Stimulated activated CD4-positive, alpha-beta T cell treated with anti-CD3 and anti-CD28 coated beads, Interleukin-1b, Interleukin-23, amount 100 ng/mL, for 48 hours (primary cell): Measurements from ENCODE around the gene BACH1.
"Not testable (repeated sequence)": the region's sequence is repeated elsewhere in the genome, so short reads cannot be mapped to it uniquely, and the experiment has no call there.

Experiments used
- DNase-seq: peaks from one replicate; pipeline ENCODE4 v3.0.0-alpha.2; 2020

BACH1 gene

DNA sequence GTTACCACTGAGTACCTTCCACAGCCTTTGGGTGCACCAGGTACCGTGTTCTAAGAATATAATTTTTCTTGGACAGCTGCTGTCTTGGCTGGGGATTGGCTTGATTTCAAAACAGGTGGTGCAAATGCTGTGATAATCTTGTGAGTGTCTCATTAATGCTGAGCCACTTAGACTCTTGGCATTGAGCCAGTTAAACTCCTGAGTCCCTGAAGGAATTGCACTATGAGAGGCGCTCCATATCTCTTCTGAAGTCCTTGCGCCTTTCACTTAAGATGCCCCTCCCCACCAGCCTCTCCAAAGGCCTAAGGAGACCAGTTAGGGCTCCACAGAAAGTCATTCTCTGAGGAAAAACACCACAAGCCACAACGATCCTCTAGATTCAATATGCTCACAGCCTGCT lies 51.0 kb downstream of the BACH1 start:
- no peak for DNase-seq

DNA sequence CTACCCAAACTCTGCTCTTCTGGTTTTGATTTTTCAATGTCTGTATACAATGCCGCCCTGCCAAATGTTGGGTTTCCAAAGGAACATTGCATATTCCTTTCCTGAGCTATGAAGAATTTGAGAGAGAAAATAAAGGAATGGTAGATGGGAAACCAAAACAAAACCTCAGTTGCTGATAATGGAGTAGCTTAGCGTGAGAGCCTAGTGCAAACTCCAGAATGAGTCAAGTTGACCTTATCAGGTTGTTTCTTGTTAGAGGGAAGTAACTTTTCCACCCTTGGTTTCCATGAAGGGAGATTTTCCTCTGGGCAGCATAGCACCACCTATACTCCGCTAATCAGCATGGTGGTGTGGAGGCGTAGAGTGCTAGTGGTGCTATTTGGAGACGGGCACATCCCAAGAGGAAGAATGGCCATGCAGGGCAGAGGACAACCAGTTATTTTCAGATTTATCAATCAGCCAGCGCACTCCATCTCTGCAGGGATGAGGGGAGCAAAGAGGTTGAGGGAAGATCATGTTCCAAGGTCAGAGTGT lies 51.6 kb downstream of the BACH1 start:
- DNase-seq: no peak

DNA sequence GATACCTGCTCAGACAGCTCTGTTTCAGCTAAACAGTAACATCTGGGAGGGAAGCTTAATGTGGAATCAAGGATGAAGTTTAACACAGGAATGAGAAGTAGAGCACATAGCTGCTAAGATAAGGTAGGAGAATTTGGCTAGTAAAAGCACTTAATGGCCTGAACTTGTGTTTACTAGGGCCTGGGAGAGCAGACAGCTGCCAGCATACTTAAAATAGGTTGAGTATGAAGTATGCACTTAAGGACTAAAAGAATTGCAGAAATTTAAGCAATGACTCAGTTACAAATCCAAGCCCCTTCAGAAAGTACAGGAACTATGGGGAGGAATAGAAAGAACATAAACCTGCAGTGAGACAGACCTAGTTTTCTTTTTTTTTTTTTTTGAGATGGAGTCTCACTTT lies 53.0 kb downstream of the BACH1 start:
- no peak for DNase-seq

DNA sequence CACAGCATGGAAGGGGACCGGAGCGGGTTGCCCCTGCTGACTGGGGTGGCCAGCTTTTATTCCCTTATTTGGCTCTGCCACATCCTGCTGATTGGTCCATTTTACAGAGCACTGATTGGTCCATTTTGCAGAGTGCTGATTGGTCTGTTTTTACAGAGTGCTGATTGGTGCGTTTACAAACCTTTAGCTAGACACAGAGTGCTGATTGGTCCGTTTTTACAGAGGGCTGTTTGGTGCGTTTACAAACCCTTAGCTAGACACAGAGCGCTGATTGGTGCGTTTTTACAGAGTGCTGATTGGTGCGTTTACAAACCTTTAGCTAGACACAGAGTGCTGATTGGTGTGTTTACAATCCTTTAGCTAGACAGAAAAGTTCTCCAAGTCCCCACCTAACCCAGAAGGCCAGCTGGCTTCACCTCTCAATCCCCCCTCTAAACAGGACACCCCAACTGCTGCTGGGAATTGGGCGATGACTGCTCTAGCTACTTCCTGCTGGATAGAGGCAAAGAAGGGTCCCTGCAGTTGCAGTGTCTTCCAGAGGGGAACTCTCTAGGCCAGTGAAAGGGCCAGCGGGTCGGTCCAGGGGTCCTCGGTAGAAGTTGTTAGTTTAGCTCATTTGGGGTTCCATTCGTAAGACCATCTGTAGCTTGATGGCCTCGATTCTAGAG lies 56.5 kb downstream of the BACH1 start:
- not testable (repeated sequence) for DNase-seq

DNA sequence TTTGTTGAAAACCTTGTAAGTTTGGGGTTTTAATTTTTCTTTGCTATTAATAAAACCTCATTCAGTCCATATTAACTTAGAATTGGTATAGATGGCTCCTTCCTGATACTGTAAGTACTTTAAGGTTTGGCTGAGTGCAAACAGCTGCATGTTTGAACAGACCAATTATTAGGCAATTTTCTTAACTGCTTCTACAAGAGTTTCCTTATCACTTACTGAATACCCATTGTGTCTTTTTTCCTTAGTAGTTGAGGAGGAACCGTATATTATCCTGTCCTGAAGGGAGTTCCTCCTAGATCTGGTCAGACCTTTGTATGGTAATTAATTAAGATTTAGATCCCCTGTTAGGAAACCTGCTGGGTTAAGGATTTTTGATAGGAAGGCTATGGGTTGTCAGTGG lies 57.6 kb downstream of the BACH1 start:
- not testable (repeated sequence) for DNase-seq

DNA sequence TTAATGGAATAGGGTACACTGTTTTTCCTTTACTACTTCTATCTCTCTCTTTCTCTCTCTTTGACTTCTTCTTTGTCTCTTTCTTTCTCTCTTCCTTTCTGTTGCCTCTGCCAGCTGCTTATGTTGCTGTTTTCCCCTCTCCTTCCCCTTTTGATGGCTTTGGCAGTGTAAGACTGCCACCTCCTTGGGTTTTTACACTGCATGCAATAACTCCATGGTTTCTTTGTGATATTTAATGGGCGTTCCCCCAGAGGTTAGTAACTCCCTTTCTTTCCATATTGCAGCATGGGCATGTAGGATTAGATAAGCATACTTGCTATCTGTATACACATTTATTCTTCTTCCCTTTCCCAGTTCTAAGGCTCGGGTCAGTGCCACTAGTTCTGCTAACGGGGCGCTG lies 58.1 kb downstream of the BACH1 start:
- not testable (repeated sequence) for DNase-seq

DNA sequence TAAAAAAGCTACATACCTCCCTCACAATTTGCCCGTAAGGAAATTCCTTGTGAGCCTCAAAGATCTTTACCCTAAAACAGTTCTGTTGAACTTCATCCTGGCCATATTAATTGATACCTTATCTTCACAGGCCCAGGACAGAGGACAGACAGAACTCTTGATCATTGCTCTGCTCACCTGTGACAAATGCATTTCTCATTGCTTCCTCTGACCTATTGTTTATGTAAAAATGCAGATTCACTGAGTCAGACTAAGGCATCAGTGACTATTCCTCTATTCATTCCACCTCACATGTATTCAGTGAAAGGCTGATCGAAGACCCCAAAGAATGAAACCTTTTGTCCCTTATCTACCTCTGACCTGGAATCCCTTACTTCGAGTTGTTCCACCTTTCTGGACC lies 61.0 kb downstream of the BACH1 start:
- DNase-seq: no peak

DNA sequence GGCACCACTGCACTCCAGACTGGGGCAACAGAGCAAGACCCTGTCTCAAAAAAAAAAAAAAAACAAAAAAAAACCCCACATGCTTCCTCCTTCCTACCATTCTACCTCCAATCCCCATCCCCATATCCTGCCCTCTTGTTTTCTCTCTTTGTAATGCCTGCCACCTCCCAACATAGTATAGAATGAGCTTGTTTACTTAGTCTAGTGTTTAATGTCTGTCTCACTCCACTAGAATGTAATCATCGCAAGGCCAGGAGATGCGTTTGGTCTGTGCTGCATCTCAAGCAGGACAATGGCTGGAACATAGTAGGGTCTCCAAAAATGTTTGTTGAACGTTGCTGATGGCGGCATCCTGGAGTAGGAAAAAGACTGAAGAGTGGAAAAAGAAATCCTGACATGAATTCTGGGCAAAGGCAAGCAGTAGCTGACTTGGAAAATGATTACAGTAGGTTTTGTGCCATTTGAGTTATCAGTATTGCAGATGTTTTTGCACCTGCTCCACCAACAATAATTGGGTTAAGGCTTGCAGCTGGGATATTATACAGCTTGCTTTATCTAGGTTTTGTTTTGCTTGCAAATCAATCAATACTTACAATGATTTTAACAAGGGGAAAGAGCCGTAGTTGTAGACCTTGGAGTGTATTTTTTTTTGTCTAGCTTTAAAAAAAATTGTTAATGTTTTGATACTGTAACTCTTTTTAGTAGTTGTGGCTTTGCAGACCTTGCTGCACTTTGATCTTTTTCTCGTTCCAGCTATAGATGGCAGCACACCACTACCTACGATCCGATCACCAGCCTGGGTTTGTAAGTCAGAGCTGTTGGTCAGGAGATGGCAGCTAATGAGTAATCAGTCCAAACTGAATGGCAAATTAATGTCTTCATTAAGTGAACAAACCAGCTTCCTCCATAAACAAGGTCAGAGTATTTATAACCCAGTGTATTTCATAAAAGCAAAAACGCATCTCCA lies 62.4 kb downstream of the BACH1 start:
- no peak for DNase-seq

DNA sequence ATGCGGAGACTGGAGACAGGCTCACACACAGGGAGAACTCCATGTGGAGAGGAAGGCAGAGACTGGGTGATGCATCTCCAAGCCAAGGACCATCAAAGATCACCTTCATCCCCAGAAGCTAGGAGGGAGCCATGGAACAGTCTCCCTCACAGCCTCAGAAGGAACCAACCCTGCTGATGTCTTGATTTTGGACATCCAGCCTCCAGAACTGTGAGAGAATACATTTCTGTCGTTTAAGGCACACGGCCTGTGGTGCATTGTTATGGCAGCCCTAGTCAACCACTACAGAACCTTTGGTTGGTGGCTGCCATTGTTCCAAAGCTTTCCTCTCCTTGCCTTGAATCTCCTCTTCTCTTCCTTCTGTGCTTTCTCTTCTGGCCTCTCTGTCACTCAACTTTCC lies 64.0 kb downstream of the BACH1 start:
- DNase-seq: no peak

DNA sequence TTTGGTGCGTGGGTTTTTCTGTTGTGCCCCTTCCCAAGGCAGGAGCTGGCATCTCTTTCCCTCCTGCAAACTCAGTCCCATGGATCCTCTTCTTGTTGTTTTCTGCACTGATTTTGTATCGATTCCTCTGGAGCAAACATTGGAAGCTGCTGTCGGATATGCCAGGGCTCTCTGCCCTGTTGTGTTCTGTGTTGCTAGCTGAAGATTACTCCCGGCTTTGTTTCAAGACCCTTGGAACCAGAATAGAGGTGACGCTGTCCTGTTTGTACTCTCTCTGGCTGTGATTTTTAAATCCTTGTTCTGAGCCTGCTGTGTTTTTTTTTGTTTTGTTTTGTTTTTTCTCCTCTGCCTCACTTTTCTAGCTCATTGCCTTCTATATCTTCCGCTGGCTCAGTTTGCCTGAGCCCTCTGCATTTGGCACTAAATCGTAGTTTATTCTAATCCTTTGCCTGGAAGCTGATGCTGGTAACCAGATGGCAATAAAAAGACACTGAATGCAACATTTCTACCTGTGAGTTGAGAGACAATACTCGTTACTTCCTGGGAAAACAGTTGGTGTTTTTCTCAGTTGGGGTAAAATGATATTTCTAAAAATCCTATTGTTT lies 67.0 kb downstream of the BACH1 start:
- no peak for DNase-seq

DNA sequence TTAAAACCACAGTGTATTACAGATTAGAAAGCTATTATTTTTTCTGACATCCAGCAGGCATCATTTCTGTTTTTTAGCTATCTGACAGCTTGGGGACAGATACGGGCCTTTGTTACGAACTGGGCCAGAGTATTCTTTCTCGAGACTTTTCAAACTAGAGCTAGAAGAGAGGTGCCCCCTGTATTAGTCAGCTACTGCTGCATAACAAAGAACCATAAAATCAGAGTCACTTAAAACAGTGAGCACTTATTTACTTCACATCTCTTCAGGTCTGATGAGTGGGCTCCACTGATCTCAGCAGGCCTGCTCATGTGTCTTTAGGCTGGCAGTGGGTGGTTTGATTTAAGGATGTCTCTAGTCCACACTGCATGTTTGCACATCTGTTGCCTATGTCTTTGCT lies 67.8 kb downstream of the BACH1 start:
- DNase-seq: no peak

DNA sequence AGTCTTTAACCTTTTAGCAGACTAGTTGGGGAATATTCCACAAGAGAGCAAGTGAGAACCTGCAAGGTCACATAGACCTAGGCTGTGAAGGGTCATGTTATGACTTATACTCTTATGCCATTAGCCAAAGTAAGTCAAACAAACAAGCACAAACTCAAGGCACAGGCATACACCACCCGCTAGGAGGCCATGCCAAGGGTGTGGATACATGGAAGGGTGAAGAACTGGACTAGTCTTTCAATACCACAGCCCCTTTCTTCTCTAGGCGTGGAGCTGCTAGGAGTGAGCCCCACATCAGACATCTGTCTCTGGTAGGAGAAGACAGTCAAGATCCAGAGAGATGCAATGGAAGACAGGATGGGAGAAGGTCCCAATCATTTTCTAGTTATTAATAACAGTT lies 68.6 kb downstream of the BACH1 start:
- DNase-seq: no peak

DNA sequence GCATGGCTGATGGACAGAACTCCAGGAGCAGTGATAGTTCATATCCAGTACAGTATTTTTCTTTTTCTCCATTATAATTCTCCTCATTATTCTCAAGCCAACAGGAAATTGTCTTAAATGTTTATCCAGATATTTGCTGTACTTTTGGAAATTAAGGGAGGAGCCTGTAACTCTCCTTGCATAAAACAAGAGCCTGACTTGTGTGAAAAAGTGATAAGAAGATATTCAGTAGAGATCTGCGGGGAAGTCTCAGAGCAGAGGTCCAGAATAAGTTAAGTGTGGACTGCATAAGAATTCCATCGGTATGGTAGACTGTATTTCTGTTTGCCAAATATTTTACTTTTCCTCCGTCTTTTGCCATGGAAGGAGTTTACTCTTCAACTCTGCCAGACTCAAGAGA lies 70.2 kb downstream of the BACH1 start:
- no peak for DNase-seq

DNA sequence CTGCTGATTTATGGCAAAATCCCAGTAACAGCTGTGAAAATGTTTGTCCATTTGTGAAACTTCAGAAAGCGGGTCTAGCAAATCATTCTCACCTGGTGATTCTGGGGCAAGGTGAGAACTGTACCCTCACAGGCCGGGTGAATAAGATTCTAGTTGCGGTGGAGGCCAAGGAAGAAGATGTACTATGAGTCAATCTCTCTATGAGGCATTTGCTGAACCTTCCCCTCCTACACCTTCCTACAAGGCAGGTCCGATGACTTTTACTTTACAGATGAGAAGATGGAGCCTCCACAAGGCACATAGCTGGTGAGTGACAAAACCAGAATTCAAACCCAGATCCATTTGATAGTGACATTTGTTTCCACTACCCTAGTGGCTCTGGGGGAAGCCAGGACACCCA lies 72.7 kb downstream of the BACH1 start:
- DNase-seq: peak; percentile 36

DNA sequence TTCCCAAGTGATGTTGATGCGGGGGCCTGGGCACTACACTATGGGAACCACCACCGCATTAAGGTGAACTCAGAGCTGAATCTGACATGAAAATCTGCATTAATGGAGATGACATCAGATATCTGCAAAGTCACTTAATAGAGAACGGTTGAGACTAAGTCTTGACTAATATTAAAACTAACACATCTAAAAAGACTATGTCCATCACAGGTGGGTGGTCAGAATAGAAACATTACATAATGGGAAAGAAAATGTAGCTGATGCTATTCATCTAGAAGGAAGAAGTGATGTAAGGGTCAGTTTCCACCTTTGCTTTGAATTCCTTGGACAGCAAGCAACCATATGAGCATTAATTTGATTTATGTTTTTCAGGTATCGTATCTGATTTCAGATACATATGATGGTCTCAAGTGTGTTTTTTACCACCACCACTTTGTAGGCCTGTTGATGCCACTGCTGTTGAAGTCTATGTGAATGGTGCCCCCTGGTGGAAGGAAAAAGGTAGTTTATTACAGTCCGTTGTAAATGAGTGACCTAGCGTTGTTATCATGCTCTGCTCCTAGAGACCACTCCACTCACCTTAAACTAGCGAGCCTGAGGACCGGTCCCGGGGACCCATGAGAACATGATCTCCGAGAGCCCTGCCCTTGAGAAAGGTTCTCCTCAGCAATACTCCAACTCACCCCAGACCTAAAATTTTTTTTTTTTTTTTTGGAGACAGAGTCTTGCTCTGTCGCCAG lies 73.5 kb downstream of the BACH1 start:
- peak; percentile 42 for DNase-seq

DNA sequence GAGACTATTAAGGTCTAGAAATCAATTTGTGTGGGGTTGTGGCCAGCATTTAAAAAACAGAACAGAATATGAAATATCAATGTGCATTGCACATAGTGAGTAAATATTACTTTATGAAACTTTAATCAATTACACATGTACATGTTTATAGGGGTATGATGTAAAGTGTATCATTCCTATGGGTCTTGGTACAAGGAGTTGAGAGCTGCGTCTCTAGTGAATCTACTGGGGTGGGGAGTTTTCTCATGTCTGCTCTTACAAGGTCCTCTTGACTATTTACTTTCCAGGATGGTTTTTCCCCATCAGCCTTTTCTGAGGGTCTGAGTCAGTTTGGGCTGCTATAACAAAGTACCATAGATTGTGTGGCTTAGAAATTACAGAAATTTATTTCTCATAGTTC lies 75.8 kb downstream of the BACH1 start:
- no peak for DNase-seq

DNA sequence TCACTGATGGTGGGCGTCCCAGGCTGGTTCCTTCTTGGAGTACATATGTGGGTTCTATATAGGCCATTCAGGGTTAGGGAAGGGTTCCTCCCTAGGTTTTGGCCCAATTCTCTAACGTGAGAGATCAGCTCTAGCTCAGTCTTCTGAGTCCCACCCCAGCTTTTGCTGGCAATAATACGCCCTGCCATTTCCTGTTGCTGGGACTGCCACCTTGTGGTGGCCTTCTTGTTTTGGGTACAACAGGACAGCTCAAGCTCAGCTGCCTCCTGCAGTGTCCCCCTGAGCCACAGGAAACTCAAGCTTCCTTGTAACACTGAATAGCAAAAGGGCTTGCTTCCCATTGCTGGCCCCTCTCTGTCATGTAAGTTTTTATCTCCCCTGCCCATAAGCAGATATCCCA lies 77.8 kb downstream of the BACH1 start:
- DNase-seq: peak; percentile 53

DNA sequence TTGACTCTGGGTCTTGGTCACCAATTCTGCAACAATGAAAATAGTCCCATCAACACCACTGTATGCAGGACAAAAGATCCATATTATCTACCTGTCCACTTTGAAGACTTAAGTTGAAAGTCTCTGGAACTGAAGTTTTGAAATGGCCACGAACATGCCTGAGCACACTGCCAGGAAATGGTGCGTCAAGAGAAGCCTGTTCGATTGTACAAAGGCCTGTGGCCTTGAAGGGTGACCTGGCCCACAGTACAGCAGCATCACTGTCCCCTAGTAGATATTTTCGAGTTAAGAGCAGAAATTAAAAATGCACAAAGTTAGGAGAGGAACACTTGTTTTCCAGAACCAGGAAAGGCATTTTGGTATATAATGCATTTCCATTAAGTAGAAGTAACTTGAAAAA lies 78.5 kb downstream of the BACH1 start:
- no peak for DNase-seq

DNA sequence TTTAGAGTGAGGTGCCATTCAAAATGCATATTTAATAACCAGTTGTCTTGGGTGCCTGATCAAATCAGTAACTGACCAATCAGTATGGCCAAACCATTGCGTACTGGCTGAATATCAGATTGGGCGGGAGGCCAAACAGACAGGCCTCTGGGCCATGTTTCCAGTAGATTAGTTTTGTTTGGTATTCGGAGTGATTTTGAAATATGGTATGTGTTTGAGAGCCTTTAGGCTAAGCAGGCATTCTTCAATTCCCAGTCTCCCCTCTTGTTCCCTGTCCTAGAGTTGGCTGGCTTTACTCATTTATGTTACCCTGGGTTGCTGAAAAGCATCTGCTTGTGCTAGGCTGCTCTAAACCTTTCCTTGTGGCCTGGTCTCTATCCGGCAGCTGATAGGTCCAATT lies 80.1 kb downstream of the BACH1 start:
- no peak for DNase-seq

DNA sequence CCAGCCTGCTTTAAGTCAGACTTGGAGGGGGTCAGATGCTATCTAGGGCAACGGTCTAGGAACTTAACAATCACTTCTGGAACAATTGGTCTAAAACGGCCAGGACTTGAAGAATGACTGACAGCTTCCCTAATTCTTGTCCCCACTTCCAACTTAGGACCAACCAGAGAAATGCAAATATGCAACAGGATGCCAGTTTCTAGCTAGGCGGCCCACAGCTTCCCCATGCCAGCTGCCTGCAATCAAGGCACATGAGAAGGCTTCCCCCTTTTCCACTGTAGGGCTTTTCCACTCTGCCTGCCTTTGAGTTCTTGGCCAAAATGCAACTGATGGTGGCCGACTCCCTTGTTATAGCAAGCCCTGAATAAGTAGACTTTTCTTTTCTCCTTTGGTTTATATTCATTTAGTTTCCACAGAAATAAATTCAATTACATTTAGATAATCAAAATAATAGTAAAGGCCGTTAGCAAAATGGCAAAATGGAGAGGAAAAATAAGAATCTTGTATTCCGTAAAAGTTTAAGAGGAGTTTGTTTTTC lies 80.9 kb downstream of the BACH1 start:
- DNase-seq: no peak

DNA sequence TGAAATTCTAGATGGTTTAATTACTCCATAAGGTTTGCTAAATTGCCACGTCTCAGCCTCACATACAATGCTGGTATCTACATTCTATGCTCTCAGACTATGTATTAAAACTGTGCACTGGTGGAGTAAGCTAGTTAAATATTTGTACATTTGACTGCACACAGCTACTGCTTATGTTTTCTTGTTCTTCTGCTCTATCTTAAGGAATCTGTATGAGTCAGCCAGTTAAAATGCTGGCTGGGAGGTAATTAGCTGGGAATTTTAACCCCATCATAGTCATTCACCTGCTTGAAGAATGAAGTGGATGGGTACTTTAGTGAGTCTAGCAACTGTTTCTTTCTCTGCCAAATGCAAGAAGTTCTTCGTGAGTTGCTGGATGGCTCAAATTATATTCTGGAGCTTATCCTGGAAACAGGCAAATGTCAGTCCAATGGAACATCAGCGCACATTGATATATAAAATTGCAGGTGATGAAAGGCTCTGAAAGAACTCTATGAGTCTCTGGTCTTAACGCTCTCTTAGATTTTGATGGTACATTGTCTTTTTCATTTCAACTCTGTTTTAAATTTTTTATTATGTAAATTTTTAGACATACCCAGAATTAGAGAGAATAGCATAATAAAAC lies 83.4 kb downstream of the BACH1 start:
- DNase-seq: no peak

DNA sequence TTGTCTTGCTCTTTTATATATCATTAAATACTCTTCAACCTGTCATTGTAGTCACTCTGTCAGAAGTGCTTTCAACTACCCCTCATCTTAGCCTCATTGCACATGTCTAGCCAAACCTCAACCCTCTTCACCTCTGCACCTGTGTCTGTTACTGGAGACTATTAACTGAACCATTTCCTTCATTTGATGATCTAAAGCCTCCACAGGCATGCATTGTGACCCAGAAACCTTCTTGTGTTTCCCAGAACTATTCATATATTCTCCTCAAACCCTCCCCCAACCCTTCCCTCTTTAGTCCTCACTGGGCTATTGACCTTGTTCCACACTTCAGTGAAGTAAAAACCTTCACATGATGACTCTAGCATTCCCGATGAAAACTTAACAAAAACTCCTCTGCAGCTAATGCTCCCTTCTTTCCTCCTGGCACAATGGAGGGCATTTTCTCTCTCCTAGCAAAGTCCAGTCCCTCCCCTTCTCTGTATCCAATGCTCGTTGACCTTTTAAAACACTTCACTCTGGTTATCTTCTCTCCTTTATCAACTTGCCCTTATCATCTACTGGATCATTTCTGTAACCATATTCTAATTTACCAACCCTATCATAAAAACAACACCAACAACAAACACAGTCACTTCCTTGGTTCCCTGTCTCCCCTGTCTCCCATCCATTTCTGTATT lies 86.1 kb downstream of the BACH1 start:
- DNase-seq: no peak
